GM23338 (cell line): Measurements from ENCODE around the gene PDK3. TPM values are rescaled to one million over a fixed set of nuclear protein-coding genes. Genes with fewer than 3 reads are reported as not detected.

Experiments
- polyA plus RNA-seq: library from polyadenylated mRNA; unstranded; fragments of >200 nt; fragmentation: Nextera tagmentation; extraction: Ambion mirVana; gene quantifications from 2 replicates; pipeline ENCODE4 v1.2.1, GENCODE V29; 2016
- small RNA-seq: library from RNA; depleted of rRNA; stranded (forward); fragments of <200 nt; gene quantifications from one replicate; pipeline ENCODE3, GENCODE V24; 2014; ENCODE audit warnings: low replicate concordance
- total RNA-seq: library from RNA; depleted of rRNA; stranded (reverse); fragments of >200 nt; shearing (Covaris generic); gene quantifications from 2 replicates; pipeline ENCODE4 v1.2.3, GENCODE V29; 2014; rRNA removed

The PDK3 gene
- total and polyA plus RNA-seq, 2 experiments from 2014 or later = 35.7 to 51.2 TPM

Small RNA genes lying within 50 kb of the gene (small RNA-seq; reads per million reads assigned to genes)
- gene SNRPEP9 = not detected

Other genes with a start within 250 kb of the PDK3 start
- gene SUPT20HL2, start 151.2 kb upstream of the PDK3 start, total RNA-seq = not detected in 2 replicates
- gene SUPT20HL2, start 151.2 kb upstream of the PDK3 start, polyA plus RNA-seq = 0.08 TPM in 1 of 2 replicates, not detected in the other
- not detected in 2 replicates for gene SUPT20HL1, start 104.6 kb upstream of the PDK3 start, total RNA-seq
- not detected in 2 replicates for gene SUPT20HL1, start 104.6 kb upstream of the PDK3 start, polyA plus RNA-seq
- gene PCYT1B, start 182.1 kb downstream of the PDK3 start, total RNA-seq = 14.6 and 16.5 TPM in 2 replicates
- gene PCYT1B, start 182.1 kb downstream of the PDK3 start, polyA plus RNA-seq = 5.8 and 6.9 TPM in 2 replicates
- gene POLA1, start 228.6 kb downstream of the PDK3 start, total RNA-seq = 32.0 and 36.6 TPM in 2 replicates
- 10.0 and 12.6 TPM in 2 replicates for gene POLA1, start 228.6 kb downstream of the PDK3 start, polyA plus RNA-seq